HG03135 (cell line): ENCODE results near the gene TBC1D30.

ENCODE experiments used
- ATAC-seq: cut with Tn5 transposase; IDR thresholded peaks from one replicate; pipeline ENCODE4 v1.9.1; 2021; ENCODE audit warnings: mild to moderate bottlenecking, moderate library complexity; ENCODE audit not compliant: unreplicated experiment

The TBC1D30 gene

GRCh38 chr12:64858882-64859605, 34.6 kb downstream of the TBC1D30 start:
- no peak for ATAC-seq

DNA sequence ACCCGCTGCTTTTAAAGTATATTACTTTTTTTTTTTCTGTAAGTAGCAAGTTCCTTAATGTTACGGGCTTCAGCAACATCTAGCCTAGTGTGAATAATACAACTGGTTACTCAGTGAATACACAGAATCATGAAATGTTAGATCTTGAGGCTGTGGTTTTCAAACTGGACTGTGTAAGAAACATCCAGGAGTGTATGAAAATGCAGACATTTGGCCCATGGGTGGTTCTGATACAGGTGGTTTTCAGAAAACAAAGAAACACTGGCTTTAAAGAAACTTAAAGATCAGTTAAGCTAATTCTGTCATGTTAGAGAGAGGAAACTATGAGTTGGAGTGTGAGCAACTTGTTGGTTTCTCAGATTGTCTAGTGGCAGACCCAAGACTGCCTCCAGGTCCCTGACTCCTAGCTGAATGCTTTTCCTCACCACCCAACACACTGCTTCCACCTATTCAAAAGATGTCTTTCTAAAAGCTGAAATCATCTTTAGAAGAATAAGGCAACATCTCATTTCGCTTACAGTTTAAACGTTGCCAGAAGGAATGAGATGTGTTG, 36.1 kb downstream of the TBC1D30 start:
- ATAC-seq = no peak

DNA sequence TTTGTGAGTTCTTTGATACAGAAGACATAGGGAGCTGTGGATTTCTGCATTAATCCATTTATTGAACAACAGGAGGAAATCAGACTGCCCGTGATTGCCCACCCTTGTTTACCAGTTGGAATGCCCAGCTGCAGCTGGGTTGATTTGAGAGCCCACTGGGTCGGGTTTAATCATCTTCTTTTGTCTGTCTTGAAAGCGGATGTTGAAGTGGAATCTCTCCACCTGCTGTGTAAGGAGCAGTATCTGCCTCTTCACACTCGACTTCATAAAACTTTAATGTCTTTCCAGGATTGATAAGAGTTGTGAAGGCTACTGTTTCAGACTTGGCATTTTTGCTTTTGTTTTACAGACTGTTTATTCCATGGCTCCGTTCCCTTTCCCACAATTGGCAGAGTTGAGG, 39.9 kb downstream of the TBC1D30 start:
- no peak for ATAC-seq

- no peak for ATAC-seq
These were observed 50.7 kb downstream of the TBC1D30 start for GRCh38 chr12:64875186-64875585.

- no peak for ATAC-seq
These were observed 52.1 kb downstream of the TBC1D30 start for GRCh38 chr12:64876388-64877071.

DNA sequence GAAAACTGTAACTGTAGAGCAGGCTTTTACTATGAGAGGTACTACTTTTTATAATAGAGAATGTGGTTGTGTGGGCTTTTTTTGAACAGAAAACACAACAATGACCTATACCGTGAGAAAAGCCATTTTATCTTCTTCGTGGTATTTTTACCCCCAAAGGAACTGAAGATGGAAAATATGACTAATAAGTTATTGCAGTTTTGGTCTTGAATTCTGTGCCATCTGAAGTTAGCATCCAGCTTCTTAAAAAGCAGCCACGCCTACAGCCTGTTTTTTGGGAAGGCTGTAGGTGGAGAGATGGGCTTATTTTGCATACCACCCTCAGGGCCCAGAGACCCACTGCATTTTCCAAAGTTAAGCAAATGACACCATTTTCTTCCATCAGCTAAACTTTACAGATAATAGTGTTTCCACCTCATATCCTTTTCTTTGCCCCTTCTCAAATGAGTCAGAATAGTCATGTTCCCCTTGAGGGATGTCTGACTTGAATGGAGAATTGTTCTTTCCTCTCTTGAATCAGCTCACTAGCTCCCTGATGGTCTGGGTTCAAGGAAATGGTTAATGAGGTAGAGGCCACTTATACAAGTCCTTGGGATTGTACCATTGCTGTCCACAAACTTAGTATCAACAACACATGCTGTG, 53.0 kb downstream of the TBC1D30 start:
- peak; percentile 67 for ATAC-seq

GRCh38 chr12:64882687-64883086, 58.2 kb downstream of the TBC1D30 start:
- no peak for ATAC-seq

- no peak for ATAC-seq
These were observed 59.1 kb downstream of the TBC1D30 start for GRCh38 chr12:64883264-64884163.

DNA sequence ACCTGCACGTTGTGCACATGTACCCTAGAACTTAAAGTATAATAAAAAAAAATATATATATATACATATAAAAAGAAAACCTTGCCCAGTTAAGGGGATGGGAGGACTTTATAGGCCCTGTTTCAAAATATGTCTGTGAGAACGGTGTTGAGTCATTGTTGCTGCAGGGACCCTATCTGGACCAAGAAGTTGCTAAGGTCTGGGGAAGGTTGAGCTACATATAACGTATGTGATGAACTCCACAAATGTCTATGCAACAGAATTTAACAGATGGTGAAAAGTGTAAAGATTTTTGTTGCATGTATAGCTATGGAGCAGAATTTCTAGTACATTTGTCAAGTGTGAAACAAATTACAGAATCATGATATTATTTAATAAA, 59.7 kb downstream of the TBC1D30 start:
- ATAC-seq = no peak

- no peak for ATAC-seq
These were observed 60.3 kb downstream of the TBC1D30 start for GRCh38 chr12:64884728-64885127.

DNA sequence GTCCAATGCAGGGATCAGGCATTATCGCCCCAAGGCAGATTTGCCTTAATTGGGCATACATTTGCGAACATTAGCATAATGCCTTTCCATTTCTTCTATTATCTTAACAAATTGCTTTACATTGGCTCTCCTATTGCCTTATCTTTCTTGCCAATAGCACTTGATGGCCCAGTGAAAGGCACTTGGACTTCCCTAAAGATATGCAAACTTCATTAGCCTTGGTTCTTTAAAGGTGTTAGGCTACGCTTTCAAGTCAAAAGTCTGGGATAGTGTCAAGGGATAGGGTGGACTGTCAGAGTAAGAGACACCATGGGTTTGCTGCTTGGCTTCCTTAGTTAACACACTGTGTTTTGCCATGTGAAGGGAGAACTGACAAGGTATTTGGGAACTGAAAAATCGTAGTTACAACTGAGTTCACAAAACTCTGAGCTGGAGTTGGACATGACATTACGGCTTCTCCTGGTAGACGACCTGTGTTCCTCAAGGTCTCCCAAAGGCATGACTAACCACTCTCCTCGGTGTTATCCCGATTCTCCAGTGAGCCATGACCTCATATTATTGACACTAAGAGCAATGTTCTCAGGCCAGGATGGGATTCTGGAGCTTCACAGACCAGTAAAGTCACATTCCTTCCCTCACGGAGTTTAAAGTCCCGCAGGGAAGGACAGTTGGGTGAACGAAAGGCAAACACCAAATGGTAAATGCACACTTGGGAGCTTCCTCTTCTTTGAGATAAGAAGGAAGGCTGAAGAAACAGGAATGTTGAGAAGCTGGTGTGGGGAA, 65.2 kb downstream of the TBC1D30 start:
- ATAC-seq = no peak

GRCh38 chr12:64890873-64891468, 66.5 kb downstream of the TBC1D30 start:
- ATAC-seq = no peak

- no peak for ATAC-seq
These were observed 67.2 kb downstream of the TBC1D30 start for GRCh38 chr12:64891629-64892028.

GRCh38 chr12:64892561-64892960, 68.1 kb downstream of the TBC1D30 start:
- ATAC-seq = no peak

DNA sequence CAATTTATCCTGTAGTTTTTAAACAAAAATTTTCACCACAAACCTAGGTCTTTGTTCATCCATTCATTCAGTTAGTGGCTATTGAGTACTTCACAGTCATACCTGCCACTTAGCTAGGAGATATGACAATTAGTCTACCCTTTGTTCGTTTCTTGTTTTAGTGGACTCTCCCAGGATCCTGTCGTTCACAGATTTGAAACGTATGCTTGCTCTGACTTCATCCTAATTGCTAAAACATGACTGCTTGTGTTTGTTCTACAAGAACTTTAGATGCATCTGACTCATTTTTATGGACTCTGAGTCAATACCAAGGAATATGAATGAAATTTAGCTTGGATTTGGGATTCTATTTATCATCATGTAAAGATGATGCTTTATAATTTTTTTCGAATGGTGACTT, 69.5 kb downstream of the TBC1D30 start:
- ATAC-seq = no peak

DNA sequence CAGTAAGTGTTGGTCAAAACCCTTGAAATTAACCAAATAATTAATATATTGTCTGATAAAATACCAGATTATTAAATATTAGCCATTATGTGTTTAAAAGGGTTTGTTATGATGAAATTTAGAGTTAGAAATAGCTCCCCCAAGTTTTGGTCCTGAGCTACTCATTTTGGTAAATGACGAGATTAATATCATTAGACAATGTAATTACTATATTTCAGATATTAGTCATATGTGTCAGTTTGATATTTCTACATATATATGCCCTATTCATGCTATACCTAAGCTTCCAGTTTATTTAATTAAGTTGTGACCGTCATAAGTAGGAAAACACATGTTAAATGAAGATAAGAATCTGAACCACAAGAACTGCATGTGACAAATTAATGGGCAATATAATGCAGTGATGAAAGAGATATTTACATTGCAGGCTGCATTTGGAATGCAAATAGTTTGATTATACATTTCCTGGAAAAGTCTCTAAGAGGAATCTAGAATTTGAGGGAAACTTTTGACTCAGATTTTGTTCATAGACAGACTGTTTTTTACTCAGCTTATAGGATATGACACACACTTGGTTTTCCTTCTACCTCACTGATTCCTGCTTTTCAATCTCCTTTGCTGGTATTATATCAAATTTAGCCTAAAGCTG, 70.5 kb downstream of the TBC1D30 start:
- no peak for ATAC-seq

DNA sequence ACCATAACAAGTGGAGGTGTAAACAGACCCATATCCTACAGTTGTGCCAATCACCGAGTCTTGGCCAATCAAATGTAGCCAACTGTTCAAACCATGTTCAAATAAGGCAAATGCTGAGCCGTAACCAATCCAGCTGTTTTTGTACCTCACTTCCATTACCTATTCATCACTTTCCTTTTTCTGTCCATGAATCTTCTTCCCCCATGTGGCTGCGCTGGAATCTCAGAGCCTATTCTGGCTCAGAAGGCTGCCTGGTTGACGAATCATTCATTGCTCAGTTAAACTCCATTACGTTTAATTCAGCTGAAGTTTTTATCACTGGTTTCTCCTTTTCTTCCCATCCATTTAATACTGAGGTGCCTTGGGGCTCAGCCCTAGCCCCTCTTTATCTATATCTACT, 71.1 kb downstream of the TBC1D30 start:
- ATAC-seq = no peak

DNA sequence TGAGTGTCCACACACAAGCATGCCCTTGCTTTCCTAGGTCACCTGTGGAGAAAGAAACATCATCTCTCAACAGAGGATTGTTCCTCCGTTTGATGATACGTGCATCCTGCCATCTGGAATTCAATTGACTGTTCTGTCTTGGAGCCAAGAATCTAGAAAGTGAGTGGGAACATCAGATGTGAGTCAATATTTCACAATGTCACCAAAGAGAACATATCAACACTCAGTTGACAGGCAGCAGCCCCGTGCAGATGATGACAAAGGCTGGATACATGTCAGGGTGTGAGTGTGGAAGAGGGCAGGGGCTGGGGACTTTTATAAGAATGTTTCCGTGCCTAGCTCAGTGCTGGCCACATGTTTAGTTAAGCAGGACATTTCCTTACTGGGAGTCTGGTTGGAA, 76.1 kb downstream of the TBC1D30 start:
- ATAC-seq = no peak

DNA sequence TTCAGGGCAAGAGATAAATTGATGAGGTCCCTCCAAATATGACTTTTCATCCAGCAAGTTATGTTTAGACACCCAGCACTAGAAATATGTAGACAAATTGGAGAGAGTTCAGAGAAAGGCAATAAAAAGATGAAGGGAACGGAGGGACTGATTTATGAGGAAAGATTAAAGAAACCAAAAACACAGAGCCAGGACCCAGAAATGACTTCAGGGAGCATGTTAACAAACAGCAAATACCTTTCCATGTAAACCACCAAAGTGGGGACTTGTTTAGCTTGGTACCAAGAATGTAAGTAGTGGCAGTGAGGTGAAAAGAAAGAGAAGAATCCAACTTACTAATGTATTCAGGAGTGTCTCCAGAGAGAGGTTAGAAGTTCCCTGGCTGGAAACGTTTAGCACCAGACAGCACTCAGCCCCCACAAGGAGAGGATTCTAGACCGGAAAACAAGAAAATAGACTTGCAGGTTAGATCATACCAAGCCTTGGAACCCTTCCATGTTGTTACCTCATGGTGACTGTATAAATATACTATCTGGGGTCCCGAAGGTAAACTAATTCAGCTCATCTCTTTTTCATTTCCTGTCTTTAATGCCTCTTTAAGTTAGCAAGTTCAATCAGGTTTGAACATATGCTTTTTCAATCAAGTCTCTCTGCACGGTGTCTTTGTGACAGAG, 79.2 kb downstream of the TBC1D30 start:
- ATAC-seq = no peak
